IPS-20b (cell line): ENCODE results near the gene MAPRE3.

Experiments used
- H3K27ac ChIP-seq: one replicate; pipeline ENCODE4 v1.5.1; 2013; ENCODE audit warnings: low read length
- H3K27me3 ChIP-seq: 2 replicates; pipeline ENCODE4 v1.6.1; 2013; ENCODE audit warnings: mild to moderate bottlenecking, low read length, inconsistent platforms; ENCODE audit not compliant: insufficient read depth
- H3K36me3 ChIP-seq: 2 replicates; pipeline ENCODE4 v1.6.1; 2013; ENCODE audit warnings: low read depth, mild to moderate bottlenecking, inconsistent platforms, low read length, moderate library complexity; ENCODE audit not compliant: insufficient read depth
- H3K4me1 ChIP-seq: 2 replicates; pipeline ENCODE4 v1.6.1; 2013; ENCODE audit warnings: mild to moderate bottlenecking, control low read depth, inconsistent platforms, low read length, moderate library complexity; ENCODE audit not compliant: insufficient read depth
- H3K4me3 ChIP-seq: 2 replicates; pipeline ENCODE4 v1.5.1; 2013; ENCODE audit warnings: mild to moderate bottlenecking, low read length, inconsistent platforms
- H3K9ac ChIP-seq: 2 replicates; pipeline ENCODE4 v1.6.1; 2013; ENCODE audit warnings: low read depth, mild to moderate bottlenecking, inconsistent platforms, low read length, moderate library complexity
- H3K9me3 ChIP-seq: 2 replicates; pipeline ENCODE4 v1.6.1; 2013; ENCODE audit warnings: mild to moderate bottlenecking, low read depth, low read length, inconsistent platforms; ENCODE audit not compliant: insufficient read depth

MAPRE3 gene

DNA sequence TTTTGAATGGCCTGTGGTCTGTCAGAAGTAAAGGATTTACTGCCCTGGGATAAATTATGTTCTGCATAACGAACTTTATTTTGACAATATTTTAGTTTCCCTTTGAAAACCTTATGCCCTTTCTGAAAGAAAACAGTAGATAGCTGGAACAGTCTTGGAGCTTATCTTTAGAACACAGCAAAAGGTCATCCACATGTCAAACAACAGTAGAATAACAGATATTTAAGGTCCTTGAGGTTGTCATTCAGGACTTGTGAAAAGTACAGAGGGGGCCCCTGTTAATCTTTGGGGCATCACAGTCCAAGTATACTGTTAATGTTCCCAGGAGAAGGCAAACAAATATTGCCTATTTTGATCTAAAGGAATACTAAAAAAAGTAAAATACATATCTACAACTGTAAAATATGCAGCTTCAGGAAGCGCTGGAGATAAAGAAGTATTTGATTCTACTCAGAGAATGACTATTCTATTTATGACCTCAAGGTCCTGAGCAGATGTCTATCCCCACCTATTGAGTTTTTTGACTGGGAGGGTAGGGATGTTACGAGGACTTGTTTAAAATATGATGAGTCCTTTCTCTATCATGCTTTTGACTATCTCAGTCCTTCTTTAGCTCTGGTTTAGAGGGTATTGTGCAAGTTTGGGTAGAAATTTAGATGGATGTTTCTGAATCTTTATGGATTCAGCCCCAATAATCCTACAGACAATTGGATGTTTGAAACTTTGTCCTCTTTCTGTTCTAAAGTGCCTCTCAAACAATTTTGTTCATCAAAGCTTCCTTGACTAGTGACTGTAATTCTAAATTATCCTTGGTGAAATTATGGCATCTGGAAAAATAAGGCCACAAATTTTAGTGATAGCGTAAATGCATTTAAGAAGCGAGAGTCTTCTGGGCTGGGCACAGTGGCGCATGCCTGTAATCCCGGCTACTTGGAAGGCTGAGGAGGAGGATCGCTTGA is 37.3 kb downstream of the MAPRE3 start:
- Histone ChIP-seq H3K4me1 (no peaks in the 10 kb centered on the region), H3K9ac (no peak overlapping the region), H3K27me3 (no peaks in the 10 kb centered on the region; the same call in 1 of the 2 replicates), H3K36me3 (no peaks in the 10 kb centered on the region), H3K4me3 (no peak overlapping the region), H3K27ac (no peak overlapping the region), H3K9me3 (no peaks in the 10 kb centered on the region)

DNA sequence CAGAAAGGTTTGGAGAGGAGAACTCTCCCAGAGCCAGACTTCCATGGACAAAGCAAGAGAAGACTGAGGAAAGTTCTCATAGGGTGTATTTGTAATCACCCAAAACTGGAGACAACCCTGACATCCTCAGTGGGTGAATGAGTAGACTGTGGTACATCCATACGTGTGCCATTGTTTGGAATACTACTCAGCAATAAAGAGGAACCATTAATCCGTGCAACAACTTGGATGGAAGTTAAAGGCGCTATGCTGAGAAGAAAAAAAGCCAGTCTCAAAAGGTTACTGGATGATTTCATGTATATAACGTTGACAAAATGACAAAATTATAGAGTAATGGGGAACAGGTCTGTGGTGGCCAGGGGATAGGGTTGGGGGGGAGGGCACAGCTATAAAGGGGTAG is 38.2 kb downstream of the MAPRE3 start:
- H3K4me3 ChIP-seq = no peak overlapping the region
- H3K9me3 ChIP-seq = peaks cover 8% of the 10 kb centered on the region; the same call in 1 of the 2 replicates
- H3K4me1 ChIP-seq = no peaks in the 10 kb centered on the region
- no peaks in the 10 kb centered on the region; the same call in 1 of the 2 replicates for H3K27me3 ChIP-seq
- H3K27ac ChIP-seq = no peak overlapping the region
- no peak overlapping the region for H3K9ac ChIP-seq
- no peaks in the 10 kb centered on the region for H3K36me3 ChIP-seq

DNA sequence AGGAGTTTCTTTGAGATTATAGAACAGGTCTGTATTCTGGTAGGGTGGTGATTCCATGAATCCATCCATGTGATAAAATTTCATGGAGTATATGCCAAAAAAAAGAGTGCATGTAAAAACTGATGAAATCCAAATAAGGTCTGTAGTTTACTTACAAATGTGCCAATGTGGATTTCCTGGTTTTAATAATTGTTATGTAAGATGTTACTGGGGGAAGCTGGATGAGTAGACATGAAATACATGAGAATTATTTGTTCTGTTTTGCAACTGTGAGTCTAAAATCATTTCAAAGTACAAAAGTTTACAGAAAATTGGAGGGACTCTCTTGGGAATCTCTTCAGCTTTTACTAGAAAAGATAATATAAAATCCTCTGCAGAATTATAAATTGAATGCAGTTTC is 38.6 kb downstream of the MAPRE3 start:
- no peak overlapping the region for H3K4me3 ChIP-seq
- peaks cover 10% of the 10 kb centered on the region; the same call in 1 of the 2 replicates for H3K9me3 ChIP-seq
- no peak overlapping the region for H3K27ac ChIP-seq
- no peaks in the 10 kb centered on the region; the same call in 1 of the 2 replicates for H3K27me3 ChIP-seq
- H3K36me3 ChIP-seq = no peaks in the 10 kb centered on the region
- no peak overlapping the region for H3K9ac ChIP-seq
- no peaks in the 10 kb centered on the region for H3K4me1 ChIP-seq

DNA sequence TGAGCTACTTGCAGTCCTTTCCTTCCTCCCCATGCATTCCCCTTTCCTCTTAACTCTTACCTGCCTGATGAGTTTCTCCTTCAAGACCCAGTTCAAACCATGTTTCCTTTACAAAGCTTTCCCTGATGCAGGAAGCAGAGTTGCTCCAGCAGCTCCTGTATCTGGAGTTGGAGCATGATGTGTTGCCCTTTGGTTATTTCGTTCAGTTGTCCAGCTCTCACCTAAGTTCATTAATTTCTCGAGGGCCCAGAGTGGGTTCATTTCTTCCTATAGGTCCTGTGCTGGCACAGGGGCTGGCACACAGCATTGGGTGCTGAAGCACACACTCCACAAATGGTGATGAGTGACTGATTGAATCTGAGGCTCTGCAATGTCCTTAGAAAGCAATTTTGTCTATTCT is 39.3 kb downstream of the MAPRE3 start:
- no peak overlapping the region for H3K9ac ChIP-seq
- H3K27me3 ChIP-seq = no peaks in the 10 kb centered on the region; the same call in 1 of the 2 replicates
- H3K4me1 ChIP-seq = no peaks in the 10 kb centered on the region
- H3K9me3 ChIP-seq = peaks cover 10% of the 10 kb centered on the region; the same call in 1 of the 2 replicates
- H3K4me3 ChIP-seq = no peak overlapping the region
- H3K27ac ChIP-seq = no peak overlapping the region
- H3K36me3 ChIP-seq = no peaks in the 10 kb centered on the region

DNA sequence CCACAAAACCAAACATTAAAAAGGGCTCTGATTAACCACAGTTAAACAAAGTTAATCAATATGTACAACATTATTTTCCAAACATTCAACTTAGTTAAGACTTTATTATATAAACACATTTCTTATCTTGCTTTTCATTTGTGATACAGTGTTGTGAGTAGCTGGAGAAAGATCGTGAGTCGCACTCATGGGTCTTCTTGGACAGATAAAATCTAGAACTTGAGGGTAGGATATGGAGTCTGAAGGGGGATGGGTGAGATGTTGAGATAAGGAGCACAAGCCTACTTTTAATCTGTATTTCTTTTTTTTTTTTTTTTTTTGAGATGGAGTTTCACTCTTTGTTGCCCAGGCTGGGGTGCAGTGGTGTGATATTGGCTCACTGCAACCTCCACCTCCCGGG is 39.7 kb downstream of the MAPRE3 start:
- Histone ChIP-seq H3K4me1 (no peaks in the 10 kb centered on the region), H3K9ac (no peak overlapping the region), H3K9me3 (peaks cover 10% of the 10 kb centered on the region; the same call in 1 of the 2 replicates), H3K36me3 (no peaks in the 10 kb centered on the region), H3K4me3 (no peak overlapping the region), H3K27ac (no peak overlapping the region), H3K27me3 (no peaks in the 10 kb centered on the region; the same call in 1 of the 2 replicates)

DNA sequence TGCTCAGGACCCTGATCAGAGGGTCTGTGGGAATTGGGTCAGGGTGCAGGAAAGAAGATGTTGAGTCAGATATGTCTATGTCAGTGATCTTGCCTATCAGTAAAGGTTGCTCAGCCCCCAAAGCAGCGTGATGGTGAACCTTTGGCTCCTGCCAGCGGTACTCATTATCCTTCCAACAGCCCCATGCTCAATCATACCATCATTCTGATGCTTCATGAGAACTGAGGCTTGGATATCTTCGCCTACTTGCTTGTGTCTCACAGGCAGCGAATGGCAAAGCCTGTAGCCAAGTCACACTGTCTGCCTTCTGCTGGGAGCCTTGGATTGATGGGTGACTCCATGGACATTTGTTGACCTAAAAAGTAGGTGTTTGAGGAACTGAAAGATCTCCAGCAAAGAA is 43.3 kb downstream of the MAPRE3 start:
- Histone ChIP-seq H3K9ac (no peak overlapping the region), H3K4me1 (no peaks in the 10 kb centered on the region), H3K9me3 (peaks cover 10% of the 10 kb centered on the region; the same call in 1 of the 2 replicates), H3K4me3 (no peak overlapping the region), H3K27me3 (no peaks in the 10 kb centered on the region; the same call in 1 of the 2 replicates), H3K36me3 (no peaks in the 10 kb centered on the region), H3K27ac (no peak overlapping the region)

DNA sequence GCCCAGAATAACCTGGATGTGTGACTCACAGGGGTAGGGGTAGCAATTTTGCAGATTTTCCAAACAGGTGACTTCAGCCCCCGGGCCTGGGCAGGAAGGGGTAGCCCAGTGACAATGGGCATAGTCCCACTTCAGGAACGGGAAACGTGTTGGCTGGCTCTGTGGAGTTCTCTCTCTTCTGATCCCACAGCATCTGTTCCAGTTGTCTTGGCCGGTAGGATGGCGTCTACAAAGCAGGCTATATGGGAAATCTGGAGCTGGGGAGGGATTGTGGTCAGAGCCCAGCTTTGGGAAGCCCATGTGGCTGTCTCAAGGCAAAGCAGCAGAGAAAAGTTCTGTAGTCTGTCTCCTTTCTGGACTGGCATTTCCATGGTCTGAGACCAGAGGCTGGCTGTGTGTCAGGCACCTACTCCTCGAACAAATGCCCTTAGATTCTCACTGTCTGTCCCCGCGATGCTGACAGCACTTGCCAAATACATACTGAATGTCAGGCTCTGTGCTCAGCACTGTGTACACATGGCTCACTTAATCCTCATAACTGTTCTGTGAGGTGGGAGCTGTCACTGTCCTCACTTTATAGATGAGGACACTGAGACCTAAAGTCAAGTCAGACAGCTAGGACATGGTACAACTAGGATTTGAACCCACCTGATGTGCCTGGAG is 44.5 kb downstream of the MAPRE3 start:
- no peaks in the 10 kb centered on the region for H3K27me3 ChIP-seq
- no peak overlapping the region for H3K9ac ChIP-seq
- no peaks in the 10 kb centered on the region for H3K4me1 ChIP-seq
- no peak overlapping the region for H3K4me3 ChIP-seq
- H3K9me3 ChIP-seq = peaks cover 10% of the 10 kb centered on the region; the same call in 1 of the 2 replicates
- H3K27ac ChIP-seq = no peak overlapping the region
- no peaks in the 10 kb centered on the region for H3K36me3 ChIP-seq

DNA sequence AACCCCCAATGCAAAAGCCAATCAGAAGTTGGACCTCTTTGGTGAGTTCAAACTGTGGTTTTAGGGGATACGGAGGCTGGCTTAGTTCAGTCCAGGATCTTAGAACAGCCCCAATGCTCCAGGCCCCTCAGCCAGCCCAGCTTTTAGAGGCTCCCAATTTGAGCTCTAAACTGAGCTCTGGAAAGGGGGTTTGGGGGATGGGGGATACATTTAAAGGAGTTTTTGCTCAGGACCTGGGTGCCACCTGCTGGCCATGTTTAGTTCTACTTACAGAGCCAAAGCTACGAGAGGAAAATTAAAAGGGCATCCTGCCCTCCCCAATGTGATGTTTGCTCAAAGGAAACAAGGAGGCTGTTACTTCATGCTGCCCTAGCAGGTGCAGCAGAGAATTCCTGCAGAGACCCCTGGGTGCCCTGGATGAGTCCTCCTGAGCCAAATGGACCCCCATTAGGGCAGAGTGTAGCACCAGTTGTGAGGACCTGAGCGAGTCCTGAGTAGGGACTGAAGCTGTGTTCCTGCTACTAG is 46.4 kb downstream of the MAPRE3 start:
- Histone ChIP-seq H3K4me1 (no peaks in the 10 kb centered on the region), H3K9ac (no peak overlapping the region), H3K27me3 (no peaks in the 10 kb centered on the region), H3K27ac (no peak overlapping the region), H3K4me3 (no peak overlapping the region), H3K9me3 (peaks cover 10% of the 10 kb centered on the region; the same call in 1 of the 2 replicates), H3K36me3 (no peaks in the 10 kb centered on the region)

DNA sequence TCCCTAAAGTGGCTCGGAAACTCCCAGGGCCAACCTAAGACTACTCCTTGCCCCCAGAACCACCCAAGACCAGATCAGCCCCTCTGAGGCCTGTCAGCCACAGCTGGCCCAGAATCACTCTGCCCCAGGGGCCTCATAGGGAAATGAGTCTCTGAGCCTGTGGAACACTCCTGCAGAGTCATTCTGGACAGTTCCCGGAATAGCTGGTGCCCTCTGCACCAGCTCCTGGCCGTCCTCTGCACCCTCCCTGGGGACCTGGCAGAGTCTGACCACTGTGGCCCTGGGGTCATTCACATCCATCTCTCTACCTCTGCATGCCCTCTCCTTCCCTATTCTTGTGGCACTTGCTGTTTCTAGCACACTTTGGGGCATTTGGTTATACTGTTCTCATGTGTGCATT is 47.7 kb downstream of the MAPRE3 start:
- Histone ChIP-seq H3K9me3 (peaks cover 7% of the 10 kb centered on the region; the same call in 1 of the 2 replicates), H3K36me3 (no peaks in the 10 kb centered on the region), H3K4me1 (no peaks in the 10 kb centered on the region), H3K27me3 (no peaks in the 10 kb centered on the region), H3K4me3 (no peak overlapping the region), H3K27ac (no peak overlapping the region), H3K9ac (no peak overlapping the region)

DNA sequence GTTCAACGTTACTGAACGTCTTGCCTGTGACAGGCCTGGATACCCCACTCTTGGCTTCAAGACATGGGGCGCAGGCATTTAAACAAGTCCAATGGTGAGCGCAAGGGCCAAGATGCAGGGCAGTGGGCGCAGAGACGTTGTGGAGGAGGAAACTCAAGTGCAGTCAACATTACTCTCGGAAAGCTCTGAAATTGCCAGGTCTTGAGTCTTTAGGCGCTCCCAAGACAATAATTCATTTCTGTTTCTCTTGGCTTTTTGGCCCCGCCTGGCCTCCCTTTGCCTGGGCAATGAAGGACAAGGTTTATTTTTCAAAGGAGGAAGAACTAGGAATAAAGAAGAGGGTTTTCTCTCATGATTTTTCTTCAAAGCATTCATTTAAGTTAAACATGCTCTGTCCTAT is 49.0 kb downstream of the MAPRE3 start:
- Histone ChIP-seq H3K36me3 (no peaks in the 10 kb centered on the region), H3K9ac (no peak overlapping the region), H3K4me1 (no peaks in the 10 kb centered on the region; the same call in 1 of the 2 replicates), H3K9me3 (no peaks in the 10 kb centered on the region), H3K27ac (no peak overlapping the region), H3K4me3 (no peak overlapping the region), H3K27me3 (no peaks in the 10 kb centered on the region)

DNA sequence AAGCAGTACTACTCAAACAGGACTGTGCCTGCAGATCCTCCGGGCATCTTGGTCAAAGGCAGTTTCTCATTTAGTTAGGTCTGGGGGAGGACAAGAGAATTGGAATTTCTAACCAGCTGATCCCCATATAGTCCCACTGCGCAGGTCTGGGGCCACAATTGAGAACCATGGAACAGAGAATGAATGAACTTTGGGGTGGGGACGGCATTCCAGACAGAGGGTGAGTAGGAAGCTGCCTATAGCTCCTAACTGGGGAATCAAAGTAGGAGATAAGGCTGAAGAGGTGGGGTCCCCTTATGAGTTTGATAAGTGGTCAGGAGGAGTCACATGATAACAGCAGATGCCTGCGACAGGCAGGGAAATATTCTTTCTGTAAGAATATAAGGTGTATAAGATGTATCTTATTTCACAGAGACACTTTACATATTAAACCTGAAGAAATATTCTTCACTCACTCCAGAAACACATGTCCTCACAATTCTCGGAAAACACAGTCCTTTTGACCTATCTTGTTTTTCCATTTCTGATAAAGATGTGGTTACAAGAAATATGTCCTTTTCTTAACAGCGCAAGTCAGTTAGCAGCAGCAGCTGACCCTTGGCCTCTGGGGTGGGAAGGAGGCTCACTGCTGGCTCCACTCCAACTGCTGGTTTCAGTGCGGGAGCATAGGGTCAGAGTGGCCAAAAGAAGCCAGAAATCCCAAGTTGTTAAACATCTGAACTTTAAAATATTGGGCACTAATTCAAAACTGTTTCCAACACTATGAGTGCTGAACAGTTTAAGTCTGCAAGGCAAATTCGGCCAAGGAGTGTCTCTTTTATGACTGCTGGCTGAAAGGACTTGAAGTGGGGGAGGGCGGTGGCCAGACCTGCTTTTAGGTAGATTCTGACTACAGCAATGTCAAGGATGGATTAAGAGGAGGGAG is 49.8 kb downstream of the MAPRE3 start:
- Histone ChIP-seq H3K36me3 (no peaks in the 10 kb centered on the region), H3K9ac (no peak overlapping the region), H3K27me3 (no peaks in the 10 kb centered on the region), H3K9me3 (no peaks in the 10 kb centered on the region), H3K4me1 (no peaks in the 10 kb centered on the region; the same call in 1 of the 2 replicates), H3K27ac (no peak overlapping the region), H3K4me3 (no peak overlapping the region)
